B cell (primary cell): ENCODE results near the gene LRRN4CL. TPM values are rescaled to one million over a fixed set of nuclear protein-coding genes. Genes with fewer than 3 reads are reported as not detected.

ENCODE experiments used
- ATAC-seq: fragments of 200-7000 bp; cut with Tn5 transposase; one replicate; pipeline ENCODE4 v1.10.0; 2021; ENCODE audit warnings: low read depth, mild to moderate bottlenecking, moderate number of reproducible peaks, moderate library complexity
- CTCF ChIA-PET: fragments of 350-600 bp; sonication (Branson Sonifier 250); formaldehyde crosslinking; loops from one replicate; lab custom pipeline; 2021; ENCODE audit warnings: antibody characterized with exemption, inconsistent platforms; lab: Charles Lee
- POLR2A ChIA-PET: fragments of 350-600 bp; sonication (Branson Sonifier 250); formaldehyde crosslinking; loops from one replicate; lab custom pipeline; 2021; ENCODE audit warnings: antibody characterized with exemption; lab: Charles Lee
- DNase-seq: peaks from one replicate; pipeline ENCODE4 v3.0.0; 2013
- H2AFZ ChIP-seq: 2 replicates; pipeline ENCODE4 v1.6.1; 2012; ENCODE audit warnings: mild to moderate bottlenecking, low read depth, low read length; ENCODE audit not compliant: insufficient read depth, poor library complexity, severe bottlenecking
- H3K27ac ChIP-seq, 2 donors: 1 replicate in 1 of 2; 2 replicates in 1 of 2; pipeline ENCODE4 v1.5.1; 2012 to 2013; ENCODE audit warnings: low read length in 2 of 2, mild to moderate bottlenecking in 2 of 2, moderate library complexity in 1 of 2
- H3K27me3 ChIP-seq, 4 experiments: fragments of 200-600 bp in 1 of 4; sonication (generic) in 1 of 4; replicated peaks in 1 of 4; 1 replicate in 2 of 4; 2 replicates in 2 of 4; pipeline versions ENCODE4 v1.6.1 to v1.7.0; 2013 to 2016; ENCODE audit warnings: low read length in 3 of 4, mild to moderate bottlenecking in 2 of 4, mixed read lengths in 1 of 4, moderate library complexity in 1 of 4; ENCODE audit not compliant: insufficient read depth in 4 of 4, control insufficient read depth in 3 of 4; ENCODE audit errors: control extremely low read depth in 1 of 4
- H3K36me3 ChIP-seq, 2 experiments: replicated peaks in 1 of 2; 1 replicate in 1 of 2; 2 replicates in 1 of 2; pipeline versions ENCODE4 v1.6.1 to v1.7.1; 2013; ENCODE audit warnings: low read length in 1 of 2; ENCODE audit not compliant: insufficient read depth in 2 of 2, control insufficient read depth in 1 of 2; ENCODE audit errors: control extremely low read depth in 1 of 2, extremely low read depth in 1 of 2
- H3K4me1 ChIP-seq, 2 donors: fragments of 200-600 bp in 1 of 2; sonication (generic) in 1 of 2; 1 replicate in 1 of 2; 2 replicates in 1 of 2; pipeline versions ENCODE4 v1.5.1 to v1.6.1; 2013 to 2017; ENCODE audit warnings: low read length in 2 of 2; ENCODE audit not compliant: control insufficient read depth in 2 of 2, insufficient read depth in 2 of 2
- H3K4me2 ChIP-seq: replicated peaks from 2 replicates; pipeline ENCODE3; 2012; ENCODE audit warnings: mild to moderate bottlenecking, low read depth, low read length; ENCODE audit not compliant: poor library complexity, severe bottlenecking
- H3K4me3 ChIP-seq, 5 experiments: fragments of 200-600 bp in 1 of 5; sonication (generic) in 1 of 5; 1 replicate in 3 of 5; 2 replicates in 2 of 5; pipeline versions ENCODE4 v1.5.1 to v1.7.0; 2011 to 2016; ENCODE audit warnings: low read length in 4 of 5, mild to moderate bottlenecking in 4 of 5, low read depth in 2 of 5, control low read depth in 1 of 5, moderate library complexity in 1 of 5; ENCODE audit not compliant: insufficient read depth in 1 of 5; ENCODE audit errors: control extremely low read depth in 1 of 5, extremely low read depth in 1 of 5
- H3K79me2 ChIP-seq: fragments of 200-600 bp; sonication (generic); one replicate; pipeline ENCODE4 v1.6.0; 2016; ENCODE audit warnings: low read length; ENCODE audit not compliant: control insufficient read depth, insufficient read depth
- H3K9ac ChIP-seq: fragments of 200-600 bp; sonication (generic); 2 replicates; pipeline ENCODE4 v1.6.1; 2017; ENCODE audit warnings: mild to moderate bottlenecking, low read length, moderate library complexity
- H3K9me3 ChIP-seq, 3 donors: one replicate each; pipeline versions ENCODE4 v1.6.1 to v1.7.1; 2013; ENCODE audit warnings: low read length in 2 of 3; ENCODE audit not compliant: control insufficient read depth in 2 of 3, insufficient read depth in 1 of 3; ENCODE audit errors: control extremely low read depth in 1 of 3
- H4K20me1 ChIP-seq: 2 replicates; pipeline ENCODE4 v1.6.0; 2012; ENCODE audit warnings: mild to moderate bottlenecking, low read length; ENCODE audit not compliant: insufficient read depth, control insufficient read depth, poor library complexity, severe bottlenecking
- H3K27ac Mint-ChIP-seq: one replicate; pipeline ENCODE4 v1.8.0; 2021; ENCODE audit warnings: mixed read lengths
- H3K27me3 Mint-ChIP-seq: one replicate; pipeline ENCODE4 v1.8.0; 2021; ENCODE audit warnings: mixed read lengths
- H3K4me1 Mint-ChIP-seq: one replicate; pipeline ENCODE4 v1.8.0; 2021; ENCODE audit warnings: mixed read lengths
- H3K4me3 Mint-ChIP-seq: one replicate; pipeline ENCODE4 v1.8.0; 2021; ENCODE audit warnings: mixed read lengths
- H3K9me3 Mint-ChIP-seq: one replicate; pipeline ENCODE4 v1.8.0; 2022; ENCODE audit warnings: mixed read lengths; ENCODE audit not compliant: insufficient read depth
- EZH2 ChIP-seq: IDR thresholded peaks from 2 replicates; pipeline ENCODE4 v1.6.1; 2012; ENCODE audit warnings: borderline replicate concordance, low read depth, mild to moderate bottlenecking, moderate library complexity, low read length; ENCODE audit not compliant: insufficient read depth, poor library complexity, severe bottlenecking
- WGBS: methylation state at CpG from one replicate; pipeline ENCODE4 v1.1.5; 2013; ENCODE audit warnings: missing lambda C conversion rate; ENCODE audit not compliant: insufficient coverage; 5-methylcytosine and 5-hydroxymethylcytosine counted together
- intact Hi-C: fragments of 100-400 bp; cut with micrococcal nuclease; formaldehyde crosslinking; loops from one replicate; pipeline ENCODE4 v1.10.0; 2022
- polyA plus RNA-seq: library from polyadenylated mRNA; depleted of rRNA; stranded (reverse); fragments of >200 nt; gene quantifications from 2 replicates; pipeline ENCODE4 v1.2.3, GENCODE V29; 2012
- total RNA-seq, 2 donors: library from RNA; stranded (reverse); fragments of 120-200 nt in 1 of 2; gene quantifications; 1 replicate in 1 of 2; 2 replicates in 1 of 2; pipeline versions ENCODE4 v1.2.3 to v1.2.4, GENCODE V29; 2013 to 2022
- TF ChIP-seq, protein P1 (sequence below): fragments of 200-600 bp; IDR thresholded peaks from one replicate; pipeline ENCODE4 v1.8.0; 2022; ENCODE audit warnings: antibody characterized with exemption, mild to moderate bottlenecking

Gene LRRN4CL
- total and polyA plus RNA-seq, 2 donors (not counting 1 experiment from before 2014, with no cell fraction given): 0.03 to 0.25 TPM

DNA sequence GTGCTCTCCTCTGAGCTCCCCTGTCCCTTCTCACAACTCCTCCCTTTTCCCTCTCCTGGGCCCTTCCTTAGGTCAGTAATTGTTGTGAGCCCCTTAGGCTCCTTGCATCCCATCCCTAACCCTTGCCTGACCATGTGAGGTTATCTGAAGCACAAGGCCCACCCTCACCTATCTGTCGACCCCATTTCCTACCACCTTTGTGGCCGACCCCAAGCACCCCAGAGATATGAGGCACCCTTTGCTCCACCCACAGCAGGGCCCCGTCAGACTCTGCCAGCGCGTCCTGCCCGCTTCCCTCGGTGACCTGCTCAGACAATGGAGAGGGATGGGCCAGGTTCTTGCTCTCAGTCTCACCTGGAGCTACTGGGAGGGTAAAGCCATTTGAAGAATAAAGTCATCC, 19.5 kb upstream of the LRRN4CL start:
- Mint-ChIP-seq H3K4me1 (peaks cover 65% of the 10 kb centered on the region), H3K27ac (peak overlapping the region; percentile 95), H3K9me3 (no peaks in the 10 kb centered on the region), H3K4me3 (peak overlapping the region; percentile 92), H3K27me3 (no peaks in the 10 kb centered on the region)
- WGBS: 0% methylated on average over 7 of the region's 7 CpGs
- Histone ChIP-seq H4K20me1 (no peaks in the 10 kb centered on the region), H2AFZ (peak overlapping the region; percentile 99), H3K27ac (peak overlapping the region; percentile 90 to 93), H3K36me3 (peaks cover 0 to 27% of the 10 kb centered on the region in 2 experiments), H3K9me3 (no peaks in the 10 kb centered on the region), H3K4me1 (peaks cover 39 to 52% of the 10 kb centered on the region in 2 donors), H3K27me3 (no peaks in the 10 kb centered on the region), H3K4me3 (peak overlapping the region; percentile 66 to 91 (median 87)), H3K79me2 (peaks cover 25% of the 10 kb centered on the region), H3K4me2 (peak overlapping the region; percentile 95), H3K9ac (peak overlapping the region; percentile 89)
- TF ChIP-seq, protein P1, sequence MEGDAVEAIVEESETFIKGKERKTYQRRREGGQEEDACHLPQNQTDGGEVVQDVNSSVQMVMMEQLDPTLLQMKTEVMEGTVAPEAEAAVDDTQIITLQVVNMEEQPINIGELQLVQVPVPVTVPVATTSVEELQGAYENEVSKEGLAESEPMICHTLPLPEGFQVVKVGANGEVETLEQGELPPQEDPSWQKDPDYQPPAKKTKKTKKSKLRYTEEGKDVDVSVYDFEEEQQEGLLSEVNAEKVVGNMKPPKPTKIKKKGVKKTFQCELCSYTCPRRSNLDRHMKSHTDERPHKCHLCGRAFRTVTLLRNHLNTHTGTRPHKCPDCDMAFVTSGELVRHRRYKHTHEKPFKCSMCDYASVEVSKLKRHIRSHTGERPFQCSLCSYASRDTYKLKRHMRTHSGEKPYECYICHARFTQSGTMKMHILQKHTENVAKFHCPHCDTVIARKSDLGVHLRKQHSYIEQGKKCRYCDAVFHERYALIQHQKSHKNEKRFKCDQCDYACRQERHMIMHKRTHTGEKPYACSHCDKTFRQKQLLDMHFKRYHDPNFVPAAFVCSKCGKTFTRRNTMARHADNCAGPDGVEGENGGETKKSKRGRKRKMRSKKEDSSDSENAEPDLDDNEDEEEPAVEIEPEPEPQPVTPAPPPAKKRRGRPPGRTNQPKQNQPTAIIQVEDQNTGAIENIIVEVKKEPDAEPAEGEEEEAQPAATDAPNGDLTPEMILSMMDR: no peak
- no peak for TF ChIP-seq EZH2
- intact Hi-C loops: loop anchor here (1.0 to 5.0 kb wide), 11 partner anchors 19 to 149 kb away; partner anchors contain the start of genes EEF1G, GANAB, HNRNPUL2 and INTS5
- ChIA-PET POLR2A (interaction anchor here (0.6 to 6.5 kb wide), 20 partner anchors 19 to 173 kb away, joined by 3 to 66 read pairs (median 5); partner anchors contain the start of genes B3GAT3, C11orf98, CSKMT and EEF1G), CTCF (interaction anchor here (0.8 to 1.4 kb wide), 6 partner anchors 18 to 115 kb away, joined by 3 to 5 read pairs (median 3); partner anchors contain the start of genes C11orf98, CSKMT, HNRNPUL2 and UQCC3)
- DNase-seq: no peak
- ATAC-seq: no peak

DNA sequence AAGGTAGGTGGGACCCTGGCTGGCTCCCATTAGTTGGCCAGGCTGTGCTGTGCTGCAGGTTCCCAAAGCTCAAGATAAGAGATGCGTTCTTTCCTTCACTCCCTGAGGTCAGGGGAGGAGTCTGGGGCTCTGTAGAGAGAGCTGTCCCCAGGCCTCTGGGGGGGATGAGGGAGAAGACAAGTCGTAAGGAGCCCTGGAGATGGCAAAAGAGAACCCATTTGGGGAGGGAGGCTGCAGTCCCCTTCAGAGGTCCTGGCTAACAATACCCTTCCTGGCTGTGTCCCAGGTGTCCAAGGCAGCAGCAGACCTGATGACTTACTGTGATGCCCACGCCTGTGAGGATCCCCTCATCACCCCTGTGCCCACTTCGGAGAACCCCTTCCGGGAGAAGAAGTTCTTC, 19.1 kb upstream of the LRRN4CL start:
- H3K9me3 ChIP-seq: no peaks in the 10 kb centered on the region
- peaks cover 0 to 23% of the 10 kb centered on the region in 2 experiments for H3K36me3 ChIP-seq
- TF ChIP-seq, protein P1: no peak
- TF ChIP-seq EZH2: no peak
- 96% methylated on average over 5 of the region's 5 CpGs for WGBS
- H3K4me3 Mint-ChIP-seq: peak overlapping the region; percentile 92
- peaks cover 25% of the 10 kb centered on the region for H3K79me2 ChIP-seq
- peak overlapping the region; percentile 99 for H2AFZ ChIP-seq
- POLR2A ChIA-PET: interaction anchor here (0.5 to 6.5 kb wide), 11 partner anchors 19 to 320 kb away, joined by 3 to 66 read pairs (median 11); partner anchors contain the start of genes B3GAT3, C11orf98, CSKMT and HNRNPUL2
- peak overlapping the region; percentile 90 to 93 for H3K27ac ChIP-seq
- no peaks in the 10 kb centered on the region for H3K9me3 Mint-ChIP-seq
- DNase-seq (no peak), ATAC-seq (no peak)
- peaks cover 39 to 52% of the 10 kb centered on the region in 2 donors for H3K4me1 ChIP-seq
- intact Hi-C loops: loop anchor here (2.0 to 5.0 kb wide), 5 partner anchors 78 to 149 kb away; partner anchors contain the start of genes EEF1G, TMEM179B and TUT1
- peaks cover 61% of the 10 kb centered on the region for H3K4me1 Mint-ChIP-seq
- H3K9ac ChIP-seq: peak overlapping the region; percentile 89
- H3K27ac Mint-ChIP-seq: peak overlapping the region; percentile 95
- H4K20me1 ChIP-seq: no peaks in the 10 kb centered on the region
- no peaks in the 10 kb centered on the region for H3K27me3 ChIP-seq
- peak overlapping the region in 4 of 5 experiments; percentile 66 to 91 (median 81) for H3K4me3 ChIP-seq
- H3K27me3 Mint-ChIP-seq: no peaks in the 10 kb centered on the region
- CTCF ChIA-PET: interaction anchor here (0.8 to 1.4 kb wide), 6 partner anchors 11 to 78 kb away, joined by 3 to 5 read pairs (median 3); partner anchors contain the start of genes HNRNPUL2 and UQCC3
- H3K4me2 ChIP-seq: peak overlapping the region; percentile 95
